Effector CD4-positive, alpha-beta T cell (primary cell): ENCODE results near the gene ZNF684.

Source experiments
- DNase-seq: peaks from one replicate; pipeline ENCODE4 v3.0.0-alpha.2; 2020

Gene ZNF684

DNA sequence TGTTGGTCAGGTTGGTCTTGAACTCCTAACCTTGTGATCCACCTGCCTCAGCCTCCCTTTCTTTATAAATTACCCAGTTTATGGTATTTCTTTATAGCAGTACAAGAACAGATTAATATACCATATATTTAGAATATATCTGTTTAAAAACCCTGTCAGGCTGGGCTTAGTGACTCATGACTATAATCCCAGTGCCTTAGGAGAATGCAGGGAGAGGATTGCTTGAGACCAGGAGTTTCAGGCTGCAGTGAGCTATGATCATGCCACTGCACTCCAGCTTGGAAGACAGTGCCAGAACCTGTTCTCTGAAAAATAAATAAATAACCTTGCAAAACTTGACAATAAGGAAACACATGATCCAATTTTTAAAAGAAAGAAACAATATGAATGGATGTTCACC lies 43.9 kb downstream of the ZNF684 start:
- no peak for DNase-seq

DNA sequence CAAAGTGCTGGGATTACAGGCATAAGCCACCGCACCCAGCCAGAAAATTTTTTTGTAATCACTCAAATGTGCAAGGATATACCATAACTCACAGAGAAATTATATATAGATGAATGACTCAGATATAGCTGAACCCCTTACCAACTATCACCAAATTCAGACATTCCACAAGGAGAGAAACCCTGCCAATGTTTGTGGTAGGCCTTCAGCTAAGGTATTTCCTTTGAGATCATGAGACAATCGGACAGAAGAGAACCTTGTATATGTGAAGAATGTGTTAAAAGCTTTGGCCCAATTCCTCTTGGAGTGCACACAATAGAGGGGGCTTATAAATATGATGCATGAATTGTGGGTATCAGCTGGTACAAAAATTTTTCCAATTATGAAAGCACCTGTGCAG lies 50.7 kb downstream of the ZNF684 start:
- DNase-seq, result no peak

DNA sequence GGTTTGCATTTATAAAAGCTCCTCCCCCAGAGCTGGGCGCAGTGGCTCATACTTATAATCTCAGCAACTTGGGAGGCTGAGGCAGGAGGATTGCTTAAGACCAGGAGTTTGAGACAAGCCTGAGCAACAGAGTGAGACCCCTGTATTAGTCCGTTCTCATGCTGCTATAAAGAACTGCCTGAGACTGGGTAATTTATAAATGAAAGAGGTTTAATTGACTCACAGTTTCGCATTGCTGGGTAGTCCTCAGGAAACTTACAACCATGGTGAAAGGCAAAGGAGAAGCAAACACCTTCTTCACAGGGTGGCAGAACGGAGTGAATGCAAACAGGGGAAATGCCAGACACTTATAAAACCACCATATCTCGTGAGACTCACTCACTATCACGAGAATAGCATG lies 52.5 kb downstream of the ZNF684 start:
- no peak for DNase-seq

DNA sequence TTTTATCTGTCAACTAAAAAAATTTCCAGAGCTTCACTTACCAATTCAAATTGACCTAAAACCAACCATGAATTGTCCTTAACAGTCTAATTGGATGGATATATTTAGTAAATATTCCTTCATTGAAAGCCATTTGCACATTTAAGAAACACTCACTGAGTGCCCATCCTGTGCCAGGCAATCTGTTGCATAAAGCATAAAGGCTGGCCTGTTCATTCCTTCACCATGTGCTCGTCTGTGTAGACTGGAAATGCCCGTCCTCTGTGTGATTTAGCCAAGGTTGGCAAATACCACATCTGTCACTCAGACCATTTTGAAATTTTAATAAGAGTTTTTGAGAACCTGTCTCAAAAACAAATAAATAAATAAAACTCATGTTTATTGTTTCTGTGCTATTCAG lies 57.1 kb downstream of the ZNF684 start:
- no peak for DNase-seq

DNA sequence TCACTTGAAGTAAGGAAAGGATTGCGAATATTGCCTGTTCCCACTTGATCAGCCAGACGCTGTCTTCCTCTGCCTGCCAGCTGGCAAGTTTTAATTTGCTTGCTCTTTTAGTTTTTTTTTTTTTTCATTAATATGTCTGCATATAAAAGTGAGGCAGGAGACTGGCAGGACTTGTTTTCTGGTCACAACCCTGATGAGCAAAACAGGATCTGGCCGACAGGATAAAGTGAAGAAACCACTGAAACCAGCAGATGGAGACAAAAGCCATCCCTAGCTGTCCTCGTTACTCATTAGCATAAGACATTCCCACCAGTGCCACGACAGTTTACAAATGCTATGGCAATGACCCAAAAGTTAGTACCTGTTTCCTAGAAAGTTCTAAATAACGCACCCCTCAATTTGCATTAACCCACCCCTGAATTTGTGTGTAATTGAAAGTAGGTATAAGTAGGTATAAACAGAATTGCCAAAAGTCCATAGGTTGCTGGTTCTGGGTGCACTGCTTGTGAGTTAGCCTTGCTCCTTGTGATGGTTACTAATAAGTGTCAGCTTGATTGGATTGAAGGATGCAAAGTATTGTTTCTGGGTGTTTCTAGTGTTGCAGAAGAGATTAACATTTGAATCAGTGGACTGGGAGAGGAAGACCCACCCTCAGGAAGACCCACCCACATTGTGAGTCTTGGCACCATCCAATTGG lies 60.8 kb downstream of the ZNF684 start:
- no peak for DNase-seq

DNA sequence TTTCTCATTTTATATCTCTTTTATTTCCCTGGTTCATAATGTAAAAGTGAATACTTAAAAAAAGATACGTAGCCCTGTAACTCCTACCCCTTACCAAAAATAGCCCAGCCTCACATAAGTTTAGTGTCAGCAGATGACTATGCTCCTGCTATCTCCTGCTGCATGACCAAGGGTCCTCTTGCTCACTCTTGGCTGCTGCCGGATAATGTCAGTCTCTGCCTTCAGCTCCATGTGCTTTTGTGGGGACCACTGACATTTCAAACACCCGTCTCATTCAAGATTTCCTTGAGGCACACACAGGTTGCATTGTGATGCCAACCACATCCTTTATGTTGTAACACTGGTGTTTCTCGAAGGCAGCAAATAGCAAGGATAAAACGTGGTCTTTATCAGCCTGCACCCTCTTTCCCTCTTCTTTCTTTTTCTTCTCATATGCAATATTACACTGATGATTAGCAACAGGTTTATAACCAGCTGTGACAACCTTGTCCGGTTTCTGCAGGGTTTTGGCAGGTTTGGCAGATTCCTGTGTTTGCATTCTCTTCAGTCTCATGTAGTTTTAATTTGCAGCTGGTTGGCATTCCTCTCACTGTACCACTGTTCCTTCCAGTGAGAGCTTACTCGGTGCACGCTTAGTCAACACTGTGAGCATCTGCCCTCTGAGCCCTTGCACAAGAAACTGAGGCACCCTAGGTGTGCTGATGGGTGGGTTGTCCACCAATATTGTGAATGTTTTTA lies 62.2 kb downstream of the ZNF684 start:
- no peak for DNase-seq

DNA sequence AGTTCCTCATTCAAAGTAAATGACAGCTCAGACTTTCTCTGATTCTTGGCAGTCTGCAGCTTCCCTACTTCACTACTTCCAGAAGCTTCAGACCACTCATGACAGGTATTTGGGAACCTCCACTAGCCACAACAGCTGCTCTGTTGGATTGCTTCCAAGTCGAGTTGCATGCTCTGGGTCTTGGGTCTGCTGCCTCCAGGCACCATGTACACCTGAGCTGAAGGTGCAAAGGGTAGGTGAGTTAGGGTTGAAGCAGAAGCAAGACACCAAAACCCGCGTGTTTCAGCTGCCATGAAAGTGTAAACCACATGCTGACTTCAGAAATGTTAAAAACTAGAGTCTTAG lies 62.7 kb downstream of the ZNF684 start:
- DNase-seq, result no peak

DNA sequence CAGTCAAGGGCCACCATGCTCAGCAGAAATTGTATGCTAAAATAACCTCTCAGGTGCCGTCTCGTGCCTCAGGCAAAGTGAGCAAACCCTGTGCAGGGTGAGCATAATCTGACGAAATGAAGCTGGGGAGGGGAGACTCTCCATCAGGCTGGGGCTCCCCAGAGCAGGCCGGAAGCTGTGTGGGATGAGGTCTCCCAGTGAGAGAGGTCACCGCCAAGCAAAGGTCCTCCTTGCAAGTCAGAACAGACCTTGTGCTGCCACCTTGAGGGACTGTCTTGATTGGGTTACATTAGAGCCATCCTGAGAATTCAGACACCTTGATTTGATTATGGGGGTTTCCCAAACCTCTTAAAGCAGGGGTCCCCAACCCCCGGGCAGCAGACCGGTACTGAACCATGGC lies 64.2 kb downstream of the ZNF684 start:
- no peak for DNase-seq
